NCI-H2227 (cell line): ENCODE data around the gene NPIPB13.
"Not testable (repeated sequence)": the region's sequence is repeated elsewhere in the genome, so short reads cannot be mapped to it uniquely, and the experiment has no call there.

Experiments
- DNase-seq: peaks from one replicate; lab custom pipeline; 2025; ENCODE audit not compliant: unreplicated experiment; lab: John Stamatoyannopoulos, UW

NPIPB13 gene

GRCh38 chr16:30248379-30248778, at the start of gene NPIPB13:
NPIPB13 (minus strand) TSS chr16:30248479; CDS start chr16:30245573, 2,906 bp downstream.
- not testable (repeated sequence) for DNase-seq

- not testable (repeated sequence) for DNase-seq
Observed at GRCh38 chr16:30282357-30282756, 34.1 kb upstream of the NPIPB13 start.

- not testable (repeated sequence) for DNase-seq
Observed at GRCh38 chr16:30278523-30278922, 30.2 kb upstream of the NPIPB13 start.

GRCh38 chr16:30217082-30217481, 31.2 kb downstream of the NPIPB13 start:
- not testable (repeated sequence) for DNase-seq

DNA sequence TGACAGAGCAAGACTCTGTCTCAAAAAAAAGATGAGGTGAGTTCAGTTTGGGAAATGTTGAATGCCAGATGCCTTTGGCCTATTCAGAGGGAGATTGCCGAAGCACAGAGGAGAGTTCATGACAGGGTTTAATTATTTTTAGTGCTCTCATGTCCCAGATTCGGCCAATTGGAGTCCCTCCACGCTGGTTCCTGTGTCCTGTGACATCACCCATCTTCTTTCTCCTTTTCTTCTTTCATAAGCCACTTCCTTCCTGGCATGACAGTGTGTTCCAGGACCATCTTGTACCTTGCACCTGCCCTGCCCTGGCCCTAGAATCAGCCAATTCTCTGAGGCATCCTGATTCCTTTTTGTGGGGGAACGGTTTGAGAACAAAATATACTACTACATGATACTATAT, 36.9 kb downstream of the NPIPB13 start:
- not testable (repeated sequence) for DNase-seq

- DNase-seq: not testable (repeated sequence)
Observed at GRCh38 chr16:30209032-30209431, 39.2 kb downstream of the NPIPB13 start.

DNA sequence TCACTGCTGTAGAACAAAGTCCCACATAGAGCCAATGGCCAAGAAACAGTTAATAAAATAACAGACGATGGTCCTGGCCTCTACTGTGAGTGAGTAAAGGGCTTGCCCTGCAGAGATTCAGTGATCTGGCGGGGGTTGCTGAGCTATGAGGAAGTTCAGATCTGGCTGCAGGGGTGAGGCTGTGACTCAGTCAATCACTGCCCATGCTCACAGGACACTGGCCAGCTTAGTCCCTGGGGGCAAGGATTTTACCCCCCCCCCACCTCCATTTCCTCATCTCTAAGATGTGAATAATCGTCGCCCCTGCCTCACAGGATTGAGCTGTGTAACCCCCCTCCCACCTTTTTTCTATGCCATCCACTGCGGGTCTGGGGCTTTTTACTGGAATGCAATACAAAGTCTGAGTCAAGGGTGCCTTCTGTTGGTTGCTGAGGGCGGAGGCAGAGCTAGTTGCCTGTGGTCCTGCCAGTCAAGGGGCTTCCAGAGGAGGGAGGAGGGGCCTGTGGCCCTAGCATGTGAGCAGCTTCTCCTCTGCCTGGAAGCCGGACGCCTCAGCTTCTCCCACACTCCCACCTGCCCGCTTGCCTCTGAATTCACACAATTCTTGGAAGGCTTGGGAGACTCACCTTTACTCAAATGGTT, 41.1 kb downstream of the NPIPB13 start:
- DNase-seq: not testable (repeated sequence)

GRCh38 chr16:30206252-30206651, 42.0 kb downstream of the NPIPB13 start:
- DNase-seq: not testable (repeated sequence)

- not testable (repeated sequence) for DNase-seq
Observed at GRCh38 chr16:30205541-30206236, 42.6 kb downstream of the NPIPB13 start.

- DNase-seq: not testable (repeated sequence)
Observed at GRCh38 chr16:30199608-30200343, 48.5 kb downstream of the NPIPB13 start.

GRCh38 chr16:30199049-30199448, 49.2 kb downstream of the NPIPB13 start, which contains the start of gene SULT1A3:
SULT1A3 (plus strand) TSS chr16:30199255; CDS start chr16:30200729, 1,474 bp downstream.
- not testable (repeated sequence) for DNase-seq
